ENCODE data around the gene OR2T33. TPM values are rescaled to one million over a fixed set of nuclear protein-coding genes. Genes with fewer than 3 reads are reported as not detected.
"Not testable (repeated sequence)": the region's sequence is repeated elsewhere in the genome, so short reads cannot be mapped to it uniquely, and the experiment has no call there.

The OR2T33 gene
- polyA plus RNA-seq (2011; rRNA removed) = not detected in 2 replicates
- not detected in 2 replicates for polyA minus RNA-seq (2011; rRNA and poly(A)+ RNA removed)

GRCh38 chr1:248277876-248278275 lies at the start of gene OR2T33:
Gene OR2T33, minus strand, starts transcription at chr1:248277976. Its CDS starts 4,162 bp downstream, at chr1:248273814.
- CTCF ChIA-PET = no interaction called here
- no peaks in the 10 kb centered on the region for H3K36me3 ChIP-seq (ENCODE audit: control insufficient read depth, insufficient read depth, low read length)
- no peaks in the 10 kb centered on the region for H3K27me3 ChIP-seq (ENCODE audit: control insufficient read depth, insufficient read depth, low read length)
- TF ChIP-seq CTCF (IDR thresholded peaks at IDR 0.05; ENCODE audit: insufficient read depth, low read depth, low read length) = no peak
- H3K4me3 ChIP-seq (ENCODE audit: low read depth, low read length) = no peak within 1 kb of the TSS
- no peak for DNase-seq (ENCODE audit: low read depth)
- POLR2A ChIA-PET = no interaction called here

- no peak within 1 kb of the TSS for H3K4me3 ChIP-seq (ENCODE audit: low read depth, low read length)
- no peak for DNase-seq (ENCODE audit: low read depth)
- CTCF ChIA-PET = no interaction called here
- H3K27me3 ChIP-seq (ENCODE audit: control insufficient read depth, insufficient read depth, low read length) = no peaks in the 10 kb centered on the region
- no peaks in the 10 kb centered on the region for H3K36me3 ChIP-seq (ENCODE audit: control insufficient read depth, insufficient read depth, low read length)
- no peak for TF ChIP-seq CTCF (IDR thresholded peaks at IDR 0.05; ENCODE audit: insufficient read depth, low read depth, low read length)
- POLR2A ChIA-PET = no interaction called here
These were observed 46.7 kb upstream of the OR2T33 start, which contains the start of gene OR2M7 for GRCh38 chr1:248324468-248324867. Gene OR2M7, minus strand, starts transcription at chr1:248324568. Its CDS starts 0 bp downstream, at chr1:248324568.

GRCh38 chr1:248316796-248317195 lies 39.0 kb upstream of the OR2T33 start:
- POLR2A ChIA-PET = no interaction called here
- no peak for TF ChIP-seq CTCF (IDR thresholded peaks at IDR 0.05; ENCODE audit: insufficient read depth, low read depth, low read length)
- Histone ChIP-seq H3K4me3 (ENCODE audit: low read depth, low read length) (no peak overlapping the region), H3K27me3 (ENCODE audit: control insufficient read depth, insufficient read depth, low read length) (no peaks in the 10 kb centered on the region), H3K36me3 (ENCODE audit: control insufficient read depth, insufficient read depth, low read length) (no peaks in the 10 kb centered on the region)
- DNase-seq (ENCODE audit: low read depth) = no peak
- CTCF ChIA-PET = no interaction called here

- H3K27me3 ChIP-seq (ENCODE audit: control insufficient read depth, insufficient read depth, low read length); H3K4me3 ChIP-seq (ENCODE audit: low read depth, low read length); POLR2A ChIA-PET; H3K36me3 ChIP-seq (ENCODE audit: control insufficient read depth, insufficient read depth, low read length); DNase-seq (ENCODE audit: low read depth); CTCF ChIA-PET: not testable (repeated sequence)
These were observed 29.0 kb upstream of the OR2T33 start for GRCh38 chr1:248306740-248307139.

- Histone ChIP-seq H3K4me3 (ENCODE audit: low read depth, low read length) (no peak overlapping the region), H3K36me3 (ENCODE audit: control insufficient read depth, insufficient read depth, low read length) (no peaks in the 10 kb centered on the region), H3K27me3 (ENCODE audit: control insufficient read depth, insufficient read depth, low read length) (no peaks in the 10 kb centered on the region)
- POLR2A ChIA-PET = no interaction called here
- no peak for TF ChIP-seq CTCF (IDR thresholded peaks at IDR 0.05; ENCODE audit: insufficient read depth, low read depth, low read length)
- CTCF ChIA-PET = no interaction called here
- no peak for DNase-seq (ENCODE audit: low read depth)
These were observed 28.3 kb upstream of the OR2T33 start for GRCh38 chr1:248306103-248306502.

GRCh38 chr1:248305672-248306071 lies 27.9 kb upstream of the OR2T33 start:
- DNase-seq (ENCODE audit: low read depth); H3K27me3 ChIP-seq (ENCODE audit: control insufficient read depth, insufficient read depth, low read length); CTCF ChIA-PET; H3K4me3 ChIP-seq (ENCODE audit: low read depth, low read length); POLR2A ChIA-PET; H3K36me3 ChIP-seq (ENCODE audit: control insufficient read depth, insufficient read depth, low read length): not testable (repeated sequence)
